ENCODE measurements around the gene RERG. TPM values are rescaled to one million over a fixed set of nuclear protein-coding genes. Genes with fewer than 3 reads are reported as not detected.

Gene RERG, protein sequence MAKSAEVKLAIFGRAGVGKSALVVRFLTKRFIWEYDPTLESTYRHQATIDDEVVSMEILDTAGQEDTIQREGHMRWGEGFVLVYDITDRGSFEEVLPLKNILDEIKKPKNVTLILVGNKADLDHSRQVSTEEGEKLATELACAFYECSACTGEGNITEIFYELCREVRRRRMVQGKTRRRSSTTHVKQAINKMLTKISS
- 9.0 TPM for total RNA-seq

DNA sequence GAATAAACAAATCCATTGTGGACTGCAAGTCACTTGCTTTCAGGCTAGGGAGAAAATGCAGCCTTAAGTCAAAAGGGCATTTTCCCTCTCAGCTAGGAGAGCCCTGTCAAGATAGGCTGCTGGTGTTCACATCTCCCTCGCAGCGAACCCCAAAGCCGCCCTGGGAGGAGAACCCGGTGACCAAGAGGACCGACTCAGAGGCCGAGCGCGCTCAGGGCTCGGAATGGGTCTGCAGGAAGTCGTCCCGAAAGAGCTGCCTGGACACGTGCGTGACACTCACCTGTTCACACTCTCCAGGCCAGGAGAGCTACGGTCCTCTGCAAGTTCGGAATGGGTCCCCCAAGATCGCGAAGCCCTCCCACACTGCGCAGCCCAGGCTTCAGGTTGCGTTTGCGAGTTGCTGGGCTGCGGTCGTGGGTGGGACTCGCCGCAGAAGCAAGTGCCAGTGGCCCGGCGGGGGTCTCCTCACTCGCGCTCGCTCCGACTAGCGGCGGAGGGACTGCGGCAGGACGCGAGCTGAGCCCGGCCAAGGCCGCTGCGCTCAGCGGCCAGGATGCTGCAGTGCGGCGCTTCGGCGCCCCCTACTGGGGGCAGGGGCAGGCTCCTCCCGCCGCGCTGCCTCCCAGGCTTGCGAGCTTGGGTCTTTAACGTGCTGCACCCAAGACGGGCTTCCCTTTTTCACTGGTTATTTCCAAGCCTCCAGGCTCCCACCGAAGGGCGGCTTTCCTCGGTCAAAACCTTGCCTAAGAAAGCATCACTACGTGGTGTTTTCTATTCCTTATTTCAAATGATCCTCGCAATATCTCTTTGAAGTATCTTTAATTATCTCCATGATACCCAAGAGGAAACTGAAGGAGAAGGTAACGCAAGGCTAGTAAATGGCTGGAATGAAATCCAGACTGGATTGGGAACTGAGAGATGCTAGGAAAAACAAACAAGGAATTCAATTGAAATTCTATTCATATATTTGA lies at the start of gene RERG:
Gene RERG (minus strand): TSS at position 503 of the 971 bp plus-strand sequence. CDS start 3,928 bp downstream, outside the sequence.

Other genes starting within 250 kb of the RERG start
- not detected for gene PDE6H, start 248.4 kb downstream of the RERG start, total RNA-seq
- 126 TPM for gene PTPRO, start 101.1 kb upstream of the RERG start, total RNA-seq